ENCODE measurements around the gene PDXK. TPM values are rescaled to one million over a fixed set of nuclear protein-coding genes. Genes with fewer than 3 reads are reported as not detected.

Gene PDXK
- total and polyA plus RNA-seq, 9 of the 15 experiments (the other 6 are each of a cell fraction or from before 2014, with no cell fraction given): 5.6 to 162 (median 76.5) TPM

GRCh38 chr21:43718872-43719747, at the start of gene PDXK (continued):
- TF ChIP-seq VEZF1 (CRISPR knock-in tag; IDR thresholded peaks at IDR 0.05) (peak; percentile 91), TSC22D4 (tag; IDR thresholded peaks at IDR 0.05) (no peak), ZBTB40 (IDR thresholded peaks at IDR 0.05) (no peak; the same call in none of the 2 replicates), ZBTB40 (CRISPR knock-in tag; IDR thresholded peaks at IDR 0.05) (no peak), FOXM1 (IDR thresholded peaks at IDR 0.05; ENCODE audit: low read depth) (no peak), FOXM1 (CRISPR knock-in tag; IDR thresholded peaks at IDR 0.05; ENCODE audit: low read depth) (peak; percentile 16; the same call in 1 of the 2 replicates), EP300 (IDR thresholded peaks at IDR 0.05; ENCODE audit: low read length) (0 out of 2 replicates have a peak, but pooled peaks have one; percentile 28), ZFP1 (CRISPR knock-in tag; IDR thresholded peaks at IDR 0.05) (no peak), SLC30A9 (CRISPR knock-in tag; IDR thresholded peaks at IDR 0.05) (no peak), CBX8 (IDR thresholded peaks at IDR 0.05; ENCODE audit: borderline replicate concordance, extremely low read depth, low read depth, low read length, poor library complexity, severe bottlenecking) (no peak), SMARCA4 (IDR thresholded peaks at IDR 0.05) (no peak), GTF2B (IDR thresholded peaks at IDR 0.05; ENCODE audit: extremely low read depth, insufficient read length) (no peak), ZNF384 (IDR thresholded peaks at IDR 0.05; ENCODE audit: low read depth, low read length) (no peak), ZNF507 (tag; conservative IDR thresholded peaks at IDR 0.05) (no peak), SREBF2 (CRISPR knock-in tag; IDR thresholded peaks at IDR 0.05) (no peak), SIX5 (IDR thresholded peaks at IDR 0.05; ENCODE audit: borderline replicate concordance in 1 of 2, insufficient read depth in 1 of 2, low read depth in 1 of 2, low read length in 2 of 2) (no peak)

Measured in K562 (cell line).